GM04504 (cell line): ENCODE results near the gene CEP170B.
A peak's percentile ranks its signal among the peaks of the same experiment; 100 is the strongest.

Source experiments
- DNase-seq: peaks from one replicate; pipeline ENCODE4 v3.0.0-alpha.2; 2012; ENCODE audit warnings: low read depth

Gene CEP170B

DNA sequence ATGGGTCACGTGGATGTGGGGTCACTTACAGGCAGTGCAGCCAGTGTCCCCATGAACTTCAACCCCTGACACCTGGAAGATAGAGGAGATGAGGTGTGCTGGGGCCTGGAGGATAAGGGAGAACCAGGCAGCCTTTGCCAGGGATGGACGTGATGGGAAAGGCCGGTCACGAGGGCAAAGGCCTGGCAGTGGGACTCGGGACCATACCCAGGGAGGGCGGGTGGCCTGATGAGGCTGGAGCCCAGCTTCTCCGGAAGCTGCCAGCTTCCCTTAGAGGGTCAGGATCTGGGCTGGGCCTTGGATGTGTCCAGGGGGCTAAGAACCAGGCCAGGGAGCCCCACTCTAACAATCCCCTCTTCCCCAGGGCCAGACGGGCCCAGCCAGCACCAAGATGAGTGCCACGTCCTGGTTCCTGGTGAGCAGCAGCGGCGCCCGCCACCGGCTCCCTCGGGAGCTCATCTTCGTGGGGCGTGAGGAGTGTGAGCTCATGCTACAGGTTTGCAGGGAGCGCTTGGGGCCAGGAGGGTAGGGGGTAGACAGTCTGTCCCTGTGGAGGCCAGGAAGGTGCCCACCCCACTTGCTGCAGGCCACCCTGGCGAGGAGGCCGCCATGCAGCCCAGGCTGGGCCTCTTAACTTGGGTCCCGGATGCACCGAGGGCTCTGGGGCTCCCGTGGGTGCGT, 3.1 kb downstream of the CEP170B start:
- no peak for DNase-seq

DNA sequence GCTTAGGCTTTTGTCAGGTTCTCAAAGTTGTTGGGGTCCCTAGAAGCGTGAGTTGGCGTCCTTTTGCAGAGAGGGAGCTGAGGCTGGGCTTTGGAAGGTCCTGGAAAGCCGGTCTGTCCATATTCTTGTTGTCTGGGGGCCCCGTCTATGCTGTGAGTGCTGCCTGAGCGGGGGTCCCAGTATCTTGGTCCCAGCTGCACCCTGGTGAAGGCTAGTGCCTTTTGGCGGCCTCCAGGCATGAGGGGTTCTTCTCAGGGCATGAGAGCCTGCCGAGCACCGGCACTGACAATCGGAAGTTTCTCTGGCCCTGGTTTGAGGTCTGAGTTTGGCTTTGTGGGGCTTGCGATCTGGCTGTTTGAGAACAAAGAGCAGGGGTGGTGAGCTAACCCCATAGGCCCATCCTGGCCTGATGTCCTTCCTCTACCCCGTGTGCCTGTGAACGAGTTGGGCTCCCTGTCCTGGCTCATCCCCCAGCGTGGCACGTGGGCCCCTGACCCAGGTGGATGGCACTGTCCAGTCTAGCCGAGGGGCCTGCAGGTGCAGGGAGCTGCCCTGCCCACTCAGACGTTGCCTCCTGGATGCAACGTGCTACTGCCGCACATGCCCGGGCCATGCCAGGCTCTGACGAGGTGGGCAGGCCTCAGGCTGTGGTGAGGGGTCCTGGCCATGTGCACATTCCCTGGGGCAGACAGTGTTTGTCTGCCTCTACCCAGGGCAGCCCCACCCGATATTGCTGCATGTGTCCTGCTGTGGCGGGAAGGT, 3.9 kb downstream of the CEP170B start:
- DNase-seq: no peak

DNA sequence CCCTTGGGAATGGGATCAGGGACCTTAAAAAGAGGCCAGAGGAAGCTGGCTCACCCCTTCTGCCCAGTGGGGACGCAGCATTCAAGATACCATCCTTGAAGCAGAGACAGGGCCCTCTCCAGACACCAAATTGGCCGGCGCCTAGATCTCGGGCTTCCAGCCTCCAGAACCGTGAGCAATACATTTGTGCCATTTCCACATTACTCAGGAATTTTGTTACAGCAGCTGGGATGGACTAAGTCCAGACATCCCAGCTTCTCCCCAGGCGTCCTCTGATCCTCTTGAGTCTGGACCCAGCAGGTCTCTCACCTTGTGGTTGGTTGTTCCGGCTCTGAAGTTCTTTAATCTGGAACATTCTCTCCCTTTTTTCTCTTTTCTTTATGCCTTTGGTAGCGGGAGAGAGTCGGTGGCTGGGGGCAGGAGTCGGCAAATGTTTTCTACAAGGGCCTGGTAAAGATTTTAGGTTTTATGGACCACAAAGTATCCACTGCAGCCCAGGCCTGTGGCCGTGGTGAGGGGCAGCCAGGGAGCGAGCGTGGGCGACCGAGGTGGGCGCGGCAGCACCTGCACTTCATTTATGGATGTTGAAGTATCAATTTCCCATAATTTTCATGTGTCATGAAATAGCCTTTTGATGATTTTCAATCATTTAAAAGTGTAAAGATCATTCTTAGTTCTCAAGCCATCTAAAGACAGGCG, 4.8 kb downstream of the CEP170B start:
- no peak for DNase-seq

DNA sequence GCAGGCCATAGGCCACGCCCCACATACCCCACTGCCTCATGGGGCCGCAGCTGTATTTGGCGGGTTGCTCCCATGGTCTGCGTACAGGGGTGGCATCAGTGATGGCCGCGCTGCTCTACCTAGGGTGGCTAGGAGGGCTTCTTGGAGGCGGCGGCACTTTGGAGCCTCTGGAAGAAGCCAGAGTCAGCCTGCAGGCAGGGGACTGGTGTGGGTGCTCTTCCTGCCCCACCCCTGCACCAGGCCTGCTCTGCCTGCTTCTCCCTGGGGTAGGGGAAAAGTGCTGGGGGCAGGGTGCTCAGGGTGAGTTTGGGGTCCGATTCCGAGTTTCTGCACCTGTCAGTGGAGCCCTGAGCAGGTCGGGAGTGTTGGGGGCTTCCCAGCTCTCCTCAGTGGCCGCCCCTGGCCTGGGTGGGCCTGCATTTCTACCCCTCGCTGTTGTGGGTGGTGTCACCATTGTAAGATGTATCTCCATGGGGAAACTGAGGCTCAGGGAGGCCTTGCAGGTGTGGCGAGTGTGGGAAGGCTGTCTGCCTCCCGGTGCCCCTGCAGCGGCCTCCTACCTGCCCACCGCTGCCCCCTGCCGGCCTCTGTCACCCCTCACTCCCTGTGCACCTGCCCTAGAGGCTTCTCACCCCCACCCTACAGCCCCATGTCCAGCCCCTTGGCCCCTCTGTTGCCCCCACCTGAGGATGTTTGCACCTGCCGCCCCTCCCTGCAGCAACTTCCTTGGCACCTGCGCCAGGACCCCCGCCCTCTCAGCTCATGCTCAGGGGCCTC, 5.5 kb downstream of the CEP170B start:
- DNase-seq: no peak

DNA sequence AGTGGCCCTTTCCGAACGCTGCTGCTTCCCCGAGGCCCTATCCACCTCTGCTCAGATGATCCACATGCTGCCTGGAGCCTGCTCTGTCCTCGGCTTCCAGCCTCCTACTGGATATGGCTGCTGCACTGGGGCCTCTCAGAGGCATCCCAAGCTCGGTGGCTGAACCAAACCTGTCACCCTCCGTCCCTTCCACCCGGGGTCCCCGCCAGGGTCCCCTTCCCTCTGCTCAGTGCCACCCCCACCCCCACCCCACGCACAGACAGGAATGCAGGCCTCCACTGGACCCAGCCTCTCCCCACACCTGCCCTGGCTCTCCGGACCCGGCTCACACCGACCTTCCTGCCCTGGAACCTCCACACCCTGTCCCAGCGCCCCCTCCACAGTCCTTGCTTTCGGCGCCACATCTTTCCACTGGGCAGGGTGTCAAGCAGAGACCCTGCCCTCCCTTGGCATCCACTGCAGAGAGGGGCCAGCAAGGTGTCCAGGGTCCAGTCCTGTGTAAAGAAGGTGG, 6.1 kb downstream of the CEP170B start:
- no peak for DNase-seq

DNA sequence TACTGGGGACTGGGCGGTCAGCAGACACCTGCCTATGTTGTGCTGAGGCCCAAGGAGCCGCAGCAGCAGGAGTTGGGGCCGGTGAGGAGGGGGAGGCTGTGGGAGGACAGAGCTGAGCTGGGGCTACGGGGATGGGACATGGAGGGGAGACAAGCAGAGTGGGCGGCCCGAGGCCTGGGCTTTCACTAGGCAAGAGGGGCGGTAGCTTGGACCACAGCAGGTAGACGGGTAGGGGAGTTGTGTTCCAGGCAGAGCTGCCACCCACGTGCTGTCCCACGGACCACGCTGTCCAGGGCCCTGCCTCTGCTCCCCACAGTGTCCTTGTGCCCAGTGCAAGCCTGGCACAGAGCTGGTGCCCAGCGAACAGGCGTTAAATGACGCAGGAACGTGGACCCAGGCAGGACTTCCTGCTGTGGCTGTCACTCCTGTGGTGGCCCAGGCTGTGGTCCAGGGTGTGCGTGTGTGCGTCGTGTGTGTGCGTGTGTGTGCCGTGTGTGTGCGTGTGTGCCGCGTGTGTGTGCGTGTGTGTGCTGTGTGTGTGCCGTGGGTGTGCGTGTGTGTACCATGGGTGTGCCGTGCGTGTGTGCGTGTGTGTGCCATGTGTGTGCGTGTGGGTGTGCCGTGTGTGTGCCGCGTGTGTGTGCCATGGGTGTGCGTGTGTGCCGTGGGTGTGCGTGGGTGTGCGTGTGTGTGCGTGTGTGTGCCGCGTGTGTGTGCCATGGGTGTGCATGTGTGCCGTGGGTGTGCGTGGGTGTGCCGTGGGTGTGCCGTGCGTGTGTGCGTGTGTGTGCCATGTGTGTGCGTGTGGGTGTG, 6.8 kb downstream of the CEP170B start:
- no peak for DNase-seq

DNA sequence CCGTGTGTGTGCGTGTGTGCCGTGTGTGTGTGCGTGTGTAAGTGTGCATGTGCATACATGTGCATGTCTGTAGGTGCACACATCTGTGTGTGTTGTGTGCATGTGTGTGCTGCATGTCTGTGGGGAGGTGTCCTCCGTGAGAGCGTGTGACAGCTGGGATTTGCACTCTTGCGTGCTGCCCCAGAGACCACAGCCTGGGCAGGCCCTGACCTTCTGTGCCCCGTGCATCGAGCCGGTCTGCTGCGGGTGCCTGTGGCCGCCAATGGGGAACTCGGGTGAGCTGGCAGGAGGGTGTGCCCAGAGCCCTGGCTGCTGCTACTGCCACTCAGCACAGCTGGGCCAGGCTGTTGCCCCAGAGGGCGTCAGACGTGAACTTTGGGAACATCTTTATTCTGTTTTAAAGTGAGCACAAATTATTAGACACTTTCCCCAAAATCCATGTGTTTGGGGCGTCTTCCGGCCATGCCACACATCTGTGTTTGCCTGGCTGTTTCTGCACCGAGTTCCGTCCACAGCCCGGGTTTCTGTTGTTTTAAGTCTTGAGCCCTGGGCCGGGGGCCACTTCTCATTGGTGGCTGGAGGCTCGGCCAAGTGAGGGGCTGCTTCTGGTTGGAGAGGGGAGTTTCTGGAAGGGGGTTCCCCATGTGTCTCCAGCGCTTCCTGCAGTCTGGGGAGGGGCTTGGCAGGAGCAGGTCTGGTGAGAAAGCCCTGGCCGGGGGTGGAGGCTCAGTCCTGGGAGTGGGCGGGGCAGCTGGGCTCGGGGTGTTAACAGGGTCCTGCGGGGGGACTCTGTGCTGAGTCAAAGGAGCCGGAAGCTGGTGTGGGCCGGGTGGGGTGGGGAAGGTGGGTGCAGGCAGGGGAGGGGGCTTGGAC, 7.6 kb downstream of the CEP170B start:
- DNase-seq: peak; percentile 25

DNA sequence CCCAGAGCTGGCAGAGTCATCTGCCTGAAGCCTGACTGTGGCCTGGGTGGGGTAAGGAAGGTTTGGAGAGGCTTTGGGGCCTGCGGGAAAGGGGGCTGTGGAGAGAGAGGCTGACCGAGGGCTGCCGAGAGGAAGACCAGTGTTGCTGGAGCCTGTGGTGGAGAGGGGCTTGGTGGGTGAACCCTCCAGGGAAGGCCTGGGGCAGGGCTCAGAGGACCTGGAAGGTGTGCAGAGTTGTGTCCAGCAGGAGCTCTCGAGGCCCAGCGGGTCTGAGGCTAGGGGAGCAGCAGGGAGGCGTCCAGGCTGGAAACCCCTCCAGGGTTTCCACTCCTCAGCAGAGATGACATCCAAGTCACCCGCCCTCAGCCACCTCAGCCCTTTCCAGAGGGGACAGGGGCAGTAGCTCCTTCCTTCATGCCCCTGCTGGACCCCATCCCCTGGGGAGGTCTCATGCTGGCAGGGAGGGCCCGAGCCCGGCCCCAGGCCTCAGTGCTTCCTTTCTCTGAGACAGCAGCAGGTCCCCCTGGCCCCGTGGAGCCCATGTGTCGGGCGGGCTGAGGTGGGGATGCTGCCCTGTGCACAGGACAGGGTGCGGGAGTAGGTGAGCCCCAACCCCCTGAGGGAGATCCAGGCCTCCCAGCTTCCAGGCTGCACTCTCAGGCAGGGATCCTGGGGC, 8.4 kb downstream of the CEP170B start:
- DNase-seq: no peak

DNA sequence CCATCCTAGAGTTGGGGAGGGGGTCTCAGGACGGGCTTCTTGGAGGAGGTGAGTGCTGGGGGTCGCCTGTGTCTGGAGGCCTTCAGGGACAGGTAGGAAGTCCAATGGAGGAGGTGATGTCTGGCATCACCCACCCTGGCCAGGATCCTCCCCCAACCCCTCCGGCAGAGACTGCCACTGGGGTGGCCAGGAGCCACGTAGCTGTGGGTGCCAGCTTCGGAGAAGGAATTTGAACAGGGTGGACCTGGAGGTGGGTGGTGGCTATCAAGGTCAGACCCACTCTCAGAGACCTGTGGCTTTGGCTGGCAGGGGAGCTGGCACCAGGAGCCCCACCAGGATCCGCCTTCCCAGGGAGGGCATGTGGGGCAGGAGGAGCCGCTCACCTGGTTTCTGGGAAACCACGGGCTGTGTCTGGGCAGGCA, 9.1 kb downstream of the CEP170B start:
- DNase-seq: no peak

DNA sequence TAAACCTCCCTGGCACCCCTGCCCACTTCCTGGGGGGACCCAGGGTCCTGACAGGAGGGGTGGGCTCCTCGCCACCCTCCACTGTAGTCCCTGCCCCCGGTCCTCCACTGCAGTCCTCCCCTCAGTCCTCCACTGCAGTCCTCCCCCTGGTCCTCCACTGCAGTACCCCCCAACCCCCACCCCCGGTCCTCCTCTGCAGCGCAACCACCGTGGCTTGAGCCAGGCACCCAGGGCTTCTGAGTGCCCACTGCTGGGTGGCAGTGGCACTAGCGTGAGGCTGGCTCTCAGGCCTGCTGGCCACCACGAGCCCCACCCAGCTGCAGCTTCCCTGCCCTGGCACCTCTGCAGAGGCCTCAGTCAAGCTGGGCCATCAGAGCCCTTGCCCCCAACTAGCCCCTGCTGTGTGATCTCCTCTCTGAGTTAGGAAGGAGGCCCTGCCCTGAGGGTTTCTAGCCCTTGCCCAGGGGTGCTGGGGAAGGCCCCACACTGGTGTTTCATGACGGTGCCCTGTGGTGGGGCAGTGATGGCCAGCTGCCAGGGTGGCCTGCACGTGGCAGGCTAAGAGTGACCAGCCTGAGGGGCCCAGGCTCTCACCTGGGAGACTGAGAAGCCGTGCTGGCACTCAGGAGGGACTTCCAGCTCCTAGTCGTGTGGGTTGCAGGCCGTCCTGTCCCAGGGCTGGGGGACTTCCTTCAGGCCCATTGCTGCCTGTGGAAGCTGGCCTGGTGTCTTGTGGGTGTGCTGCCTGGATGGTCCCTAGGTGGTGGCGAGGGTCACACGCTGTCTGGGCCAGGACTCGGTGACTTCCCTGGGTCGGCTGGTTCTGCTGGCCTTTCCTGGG, 9.7 kb downstream of the CEP170B start:
- no peak for DNase-seq

DNA sequence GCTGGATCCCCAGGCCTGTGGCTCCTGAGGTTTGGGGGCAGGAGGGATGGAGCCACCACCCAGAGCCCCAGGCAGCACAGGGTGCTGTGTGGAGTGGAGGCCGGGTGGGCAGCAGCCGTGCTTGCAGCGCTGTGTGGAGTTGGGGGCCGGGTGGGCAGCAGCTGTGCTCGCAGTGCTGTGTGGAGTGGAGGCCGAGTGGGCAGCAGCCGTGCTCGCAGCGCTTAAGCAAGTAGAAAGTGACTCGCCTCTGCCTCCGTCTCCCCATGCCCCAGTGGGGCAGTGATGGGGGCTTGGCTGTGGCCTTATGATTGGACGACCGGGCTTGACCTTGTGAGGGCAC, 10.3 kb downstream of the CEP170B start:
- no peak for DNase-seq

DNA sequence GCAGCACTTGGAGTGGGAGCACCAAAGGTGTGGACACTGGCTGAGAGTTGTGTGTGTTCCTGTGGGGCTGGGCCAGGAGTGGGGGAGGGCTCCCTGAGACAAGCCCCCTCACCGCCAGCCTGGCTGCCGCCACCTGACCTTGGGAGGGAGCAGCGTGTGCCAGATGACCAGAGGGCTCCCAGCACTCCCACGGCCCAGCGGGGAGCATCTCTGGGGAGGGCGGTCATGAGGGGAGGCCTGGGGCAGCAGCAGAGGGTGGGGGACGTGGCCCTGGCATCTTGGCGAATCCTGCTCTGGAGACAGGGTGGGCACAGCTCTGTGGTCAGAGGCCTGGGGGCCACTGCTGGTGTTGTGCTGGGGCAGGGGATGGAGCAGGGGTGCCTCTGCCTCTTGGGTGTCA, 10.7 kb downstream of the CEP170B start:
- DNase-seq: no peak

DNA sequence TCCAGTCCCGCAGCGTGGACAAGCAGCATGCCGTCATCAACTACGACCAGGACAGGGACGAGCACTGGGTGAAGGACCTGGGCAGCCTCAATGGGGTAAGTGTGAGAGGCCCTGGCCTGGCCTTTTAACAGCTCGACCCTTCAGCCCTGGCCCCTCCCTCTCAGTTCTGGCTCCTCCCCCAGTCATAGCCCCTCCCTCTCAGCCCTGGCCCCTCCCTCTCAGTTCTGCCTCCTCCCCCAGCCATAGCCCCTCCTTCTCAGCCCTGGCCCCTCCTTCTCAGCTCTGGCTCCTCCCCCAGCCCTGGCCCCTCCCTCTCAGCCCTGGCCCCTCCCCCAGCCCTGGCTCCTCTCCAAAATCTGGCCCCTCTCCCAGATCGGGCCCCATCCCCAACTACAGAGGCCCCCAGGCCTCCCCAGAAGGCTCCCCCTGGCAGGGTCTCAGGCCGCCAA, 11.2 kb downstream of the CEP170B start:
- no peak for DNase-seq

DNA sequence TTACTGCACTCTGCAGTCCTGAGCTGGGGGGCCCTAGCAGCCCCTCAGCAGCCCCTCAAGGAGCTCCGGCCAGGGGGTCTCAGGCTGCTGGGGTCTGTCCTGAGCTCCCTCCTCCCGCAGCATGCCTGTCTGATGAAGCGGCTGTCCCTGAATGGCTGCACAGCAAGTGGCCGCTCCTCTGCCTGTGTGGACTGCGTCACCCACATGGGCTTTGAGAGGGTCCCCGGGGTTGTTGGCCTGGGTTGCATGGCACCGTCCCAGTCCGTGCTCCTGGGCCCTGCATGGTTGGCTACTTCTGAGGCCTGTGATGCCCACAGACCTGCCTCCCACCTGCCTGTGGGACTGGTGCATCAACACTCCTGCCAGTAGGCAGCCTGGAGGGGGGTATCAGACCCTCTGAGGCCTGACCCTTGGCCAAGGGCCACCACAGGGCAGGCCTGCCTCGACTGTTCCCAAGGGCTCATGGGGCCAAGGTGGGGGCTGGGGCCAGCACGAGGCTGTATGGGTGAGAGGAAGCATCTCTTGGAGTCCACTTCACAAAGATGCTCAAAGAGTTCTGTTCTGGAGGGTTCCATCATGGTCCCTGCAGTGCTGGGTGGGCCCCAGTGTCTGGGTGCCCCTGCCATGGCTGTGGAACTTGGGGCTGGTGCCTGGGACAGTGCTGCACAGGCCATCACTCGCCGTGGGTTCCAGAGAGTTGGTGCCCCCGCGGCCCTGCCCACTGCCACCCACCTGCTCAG, 12.2 kb downstream of the CEP170B start:
- DNase-seq: no peak

DNA sequence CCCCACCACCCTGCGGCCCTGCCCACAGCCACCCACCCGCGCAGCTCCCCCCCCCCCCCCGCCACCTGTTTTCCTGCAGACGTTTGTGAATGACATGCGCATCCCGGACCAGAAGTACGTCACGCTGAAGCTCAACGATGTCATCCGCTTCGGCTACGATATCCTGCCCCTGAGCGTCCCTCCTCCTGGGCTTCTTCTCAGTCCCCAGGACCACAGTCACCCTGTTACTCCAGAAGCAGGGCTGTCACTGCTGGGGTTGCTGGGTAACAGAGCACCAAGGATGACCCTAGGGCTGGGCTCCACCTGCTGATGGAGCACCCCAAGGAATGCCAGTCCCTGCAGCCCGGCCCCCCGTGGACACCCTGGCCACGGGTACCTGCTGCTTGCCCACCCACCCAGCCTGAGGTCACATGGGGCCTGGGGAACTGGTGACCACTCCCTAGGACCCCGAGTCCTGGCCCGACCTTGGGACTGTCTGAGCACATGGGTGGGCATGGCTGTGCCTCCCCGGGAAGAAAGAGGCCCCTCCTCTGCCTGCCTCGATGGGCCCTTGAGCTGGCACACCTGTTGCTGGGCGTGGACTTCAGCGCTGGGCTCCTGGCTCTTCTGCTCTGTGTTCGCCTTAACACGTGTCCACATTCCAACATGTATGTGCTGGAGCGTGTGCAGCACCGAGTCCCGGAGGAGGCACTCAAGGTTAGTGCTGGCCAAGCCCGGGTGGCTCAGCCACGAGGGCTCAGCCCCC, 12.9 kb downstream of the CEP170B start:
- DNase-seq: no peak

DNA sequence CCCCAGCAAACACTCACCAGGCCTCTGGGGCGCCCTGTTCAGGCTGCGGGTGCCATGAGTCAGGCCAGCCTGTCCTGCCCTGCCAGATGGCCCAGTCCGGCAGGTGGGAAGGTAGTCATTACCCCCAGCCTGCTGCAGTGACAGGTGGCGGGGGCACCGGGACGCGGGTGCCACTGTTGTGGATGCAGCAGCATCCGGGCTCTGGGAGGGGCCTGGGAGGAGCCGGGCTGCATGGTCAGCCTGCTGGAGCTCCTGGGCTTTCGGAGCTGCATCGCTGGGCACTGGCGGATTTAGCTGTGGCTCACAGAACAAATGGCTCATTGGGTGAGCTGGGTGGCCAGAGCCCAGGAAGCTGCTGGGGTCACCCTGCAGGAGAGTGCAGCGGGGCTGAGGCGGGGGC, 13.5 kb downstream of the CEP170B start:
- no peak for DNase-seq

DNA sequence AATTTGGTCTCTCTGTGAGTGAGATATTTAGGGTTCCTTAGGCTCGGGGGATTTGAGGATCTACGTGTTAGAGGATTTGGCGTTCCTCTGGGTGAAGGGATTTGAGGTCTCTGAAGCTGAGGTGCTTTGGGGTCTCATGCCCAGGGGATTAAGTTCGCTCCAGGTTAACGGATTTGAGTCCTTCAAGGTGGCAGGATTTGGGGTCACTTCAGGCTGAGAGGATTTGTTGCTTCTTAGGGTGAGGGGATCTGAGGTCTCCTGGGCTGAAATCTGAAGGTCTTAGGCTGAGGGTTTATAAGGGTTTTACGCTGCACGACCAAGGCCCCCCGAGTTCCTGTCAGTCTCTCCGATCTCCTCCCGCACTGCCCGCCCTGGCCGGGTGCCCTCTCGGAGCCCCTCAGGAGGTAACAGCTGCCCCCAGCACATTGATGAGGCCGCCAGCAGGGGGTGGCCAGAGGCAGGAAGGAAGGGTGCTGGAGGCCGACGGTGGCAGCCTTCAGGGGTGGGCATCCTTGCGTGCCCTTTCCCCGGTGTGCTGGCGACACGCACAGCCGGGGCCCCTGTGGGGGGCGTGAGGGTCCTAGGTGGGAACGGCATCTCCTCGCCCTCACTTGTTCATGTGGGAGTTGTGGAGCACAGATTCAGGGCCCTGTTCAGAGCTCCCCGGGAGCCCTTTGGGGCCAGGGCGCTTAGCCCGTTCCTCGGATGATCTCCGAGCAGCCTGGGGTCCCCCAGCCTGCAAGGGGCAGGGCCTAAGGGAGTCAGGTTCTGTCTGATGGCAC, 14.3 kb downstream of the CEP170B start:
- DNase-seq: no peak
